HEK293 (cell line): Measurements from ENCODE around the gene SELENOO.

ENCODE experiments used
- CTCF ChIA-PET: fragments of 350-600 bp; formaldehyde crosslinking; extraction: SDS; loops from one replicate; lab custom pipeline; 2021; ENCODE audit warnings: antibody characterized with exemption; lab: Yijun Ruan, JAX
- POLR2A ChIA-PET: fragments of 300-600 bp; formaldehyde crosslinking; extraction: SDS; loops from one replicate; lab custom pipeline; 2020; ENCODE audit warnings: antibody characterized with exemption, inconsistent platforms; lab: Yijun Ruan, JAX
- H3K27ac ChIP-seq: fragments of 200-500 bp; sonication (Bioruptor generic); 2 replicates; pipeline ENCODE4 v1.5.1; 2014; ENCODE audit warnings: low read depth, low read length, control low read depth, inconsistent platforms; ENCODE audit errors: extremely low read depth
- H3K36me3 ChIP-seq, 2 experiments: fragments of 200-500 bp in 1 of 2; sonication (Bioruptor generic) in 1 of 2; 1 replicate in 1 of 2; 2 replicates in 1 of 2; pipeline ENCODE4 v1.5.1; 2014 to 2017; ENCODE audit warnings: inconsistent platforms in 2 of 2, low read length in 2 of 2; ENCODE audit not compliant: control insufficient read depth in 2 of 2, insufficient read depth in 1 of 2
- H3K4me1 ChIP-seq: fragments of 200-500 bp; sonication (Bioruptor generic); 2 replicates; pipeline ENCODE4 v1.5.1; 2014; ENCODE audit warnings: mild to moderate bottlenecking, low read length, inconsistent platforms; ENCODE audit not compliant: control insufficient read depth, insufficient read depth
- H3K4me3 ChIP-seq: 2 replicates; pipeline ENCODE4 v1.5.1; 2011; ENCODE audit warnings: low read depth, mild to moderate bottlenecking, control low read depth, low read length, moderate library complexity
- H3K9me3 ChIP-seq: fragments of 200-500 bp; sonication (Bioruptor generic); 2 replicates; pipeline ENCODE4 v1.5.1; 2014; ENCODE audit warnings: low read depth, low read length, inconsistent platforms; ENCODE audit not compliant: control insufficient read depth, insufficient read depth
- FEZF1 ChIP-seq: fragments of 450-650 bp; formaldehyde crosslinking; IDR thresholded peaks from 2 replicates; pipeline ENCODE4 v1.5.1; 2016; ENCODE audit warnings: missing biosample characterization, missing genetic modification characterization
- GLIS1 ChIP-seq: fragments of 450-650 bp; formaldehyde crosslinking; IDR thresholded peaks from 2 replicates; pipeline ENCODE4 v1.5.1; 2016; ENCODE audit warnings: missing biosample characterization, missing genetic modification characterization
- HOXC10 ChIP-seq: sonication (generic); formaldehyde crosslinking; IDR thresholded peaks from 2 replicates; pipeline ENCODE4 v1.8.1; 2023; ENCODE audit warnings: mild to moderate bottlenecking, missing genetic modification reagents
- KLF1 ChIP-seq: fragments of 450-650 bp; formaldehyde crosslinking; IDR thresholded peaks from 2 replicates; pipeline ENCODE4 v1.5.1; 2016; ENCODE audit warnings: missing biosample characterization, missing genetic modification characterization
- KLF8 ChIP-seq: fragments of 450-650 bp; formaldehyde crosslinking; IDR thresholded peaks from 2 replicates; pipeline ENCODE4 v1.5.1; 2016; ENCODE audit warnings: missing biosample characterization, missing genetic modification characterization
- PATZ1 ChIP-seq: fragments of 450-650 bp; formaldehyde crosslinking; IDR thresholded peaks from 2 replicates; pipeline ENCODE4 v1.5.1; 2016; ENCODE audit warnings: missing biosample characterization, missing genetic modification characterization
- ZBTB17 ChIP-seq: fragments of 450-650 bp; formaldehyde crosslinking; IDR thresholded peaks from 2 replicates; pipeline ENCODE4 v1.5.1; 2016; ENCODE audit warnings: missing biosample characterization, missing genetic modification characterization
- ZBTB20 ChIP-seq: fragments of 450-650 bp; formaldehyde crosslinking; IDR thresholded peaks from 2 replicates; pipeline ENCODE4 v1.5.1; 2016; ENCODE audit warnings: missing biosample characterization, missing genetic modification characterization
- ZBTB48 ChIP-seq: fragments of 450-650 bp; formaldehyde crosslinking; IDR thresholded peaks from 2 replicates; pipeline ENCODE4 v1.5.1; 2016; ENCODE audit warnings: missing biosample characterization, missing genetic modification characterization
- ZBTB8A ChIP-seq: fragments of 450-650 bp; formaldehyde crosslinking; IDR thresholded peaks from 2 replicates; pipeline ENCODE4 v1.5.1; 2016; ENCODE audit warnings: missing biosample characterization, missing genetic modification characterization
- ZEB2 ChIP-seq: fragments of 450-650 bp; formaldehyde crosslinking; IDR thresholded peaks from 2 replicates; pipeline ENCODE4 v1.5.1; 2016; ENCODE audit warnings: missing biosample characterization, missing genetic modification characterization
- ZFHX2 ChIP-seq: fragments of 450-650 bp; formaldehyde crosslinking; conservative IDR thresholded peaks from 2 replicates; pipeline ENCODE4 v1.5.1; 2016; ENCODE audit warnings: missing biosample characterization, missing genetic modification characterization
- ZIC2 ChIP-seq: fragments of 450-650 bp; formaldehyde crosslinking; IDR thresholded peaks from 2 replicates; pipeline ENCODE4 v1.5.1; 2016; ENCODE audit warnings: missing biosample characterization, missing genetic modification characterization
- ZNF10 ChIP-seq: fragments of 450-650 bp; formaldehyde crosslinking; IDR thresholded peaks from 2 replicates; pipeline ENCODE4 v1.5.1; 2017; ENCODE audit warnings: missing biosample characterization, missing genetic modification characterization
- ZNF211 ChIP-seq: fragments of 450-650 bp; formaldehyde crosslinking; IDR thresholded peaks from 2 replicates; pipeline ENCODE4 v1.5.1; 2016; ENCODE audit warnings: low read depth, missing biosample characterization, missing genetic modification characterization
- ZNF335 ChIP-seq: fragments of 450-650 bp; formaldehyde crosslinking; conservative IDR thresholded peaks from 2 replicates; pipeline ENCODE4 v1.5.1; 2016; ENCODE audit warnings: missing biosample characterization, missing genetic modification characterization
- ZNF404 ChIP-seq: fragments of 450-650 bp; formaldehyde crosslinking; IDR thresholded peaks from 2 replicates; pipeline ENCODE4 v1.5.1; 2017; ENCODE audit warnings: missing biosample characterization, missing genetic modification characterization
- ZNF449 ChIP-seq: fragments of 450-650 bp; formaldehyde crosslinking; IDR thresholded peaks from 2 replicates; pipeline ENCODE4 v1.5.1; 2017; ENCODE audit warnings: missing biosample characterization, mild to moderate bottlenecking, missing genetic modification characterization, moderate library complexity
- ZNF555 ChIP-seq: fragments of 450-650 bp; formaldehyde crosslinking; conservative IDR thresholded peaks from 2 replicates; pipeline ENCODE4 v1.5.1; 2017; ENCODE audit warnings: missing biosample characterization, mild to moderate bottlenecking, missing genetic modification characterization, inconsistent platforms
- ZNF610 ChIP-seq: fragments of 450-650 bp; formaldehyde crosslinking; IDR thresholded peaks from 2 replicates; pipeline ENCODE4 v1.5.1; 2016; ENCODE audit warnings: missing biosample characterization, missing genetic modification characterization, borderline replicate concordance
- ZNF677 ChIP-seq: fragments of 450-650 bp; IDR thresholded peaks from 2 replicates; pipeline ENCODE4 v1.5.0; 2018; ENCODE audit warnings: missing biosample characterization, mild to moderate bottlenecking, missing genetic modification characterization, moderate library complexity
- TF ChIP-seq, protein P1 (sequence below): fragments of 450-650 bp; formaldehyde crosslinking; IDR thresholded peaks from 2 replicates; pipeline ENCODE4 v1.5.1; 2016; ENCODE audit warnings: missing biosample characterization, missing genetic modification characterization
- TF ChIP-seq, protein P2 (sequence below): fragments of 450-650 bp; formaldehyde crosslinking; IDR thresholded peaks from 2 replicates; pipeline ENCODE4 v1.5.1; 2016; ENCODE audit warnings: missing biosample characterization, missing genetic modification characterization
- TF ChIP-seq, protein P3 (sequence below): fragments of 450-650 bp; formaldehyde crosslinking; IDR thresholded peaks from 2 replicates; pipeline ENCODE4 v1.5.1; 2016; ENCODE audit warnings: missing biosample characterization, missing genetic modification characterization

The SELENOO gene

DNA sequence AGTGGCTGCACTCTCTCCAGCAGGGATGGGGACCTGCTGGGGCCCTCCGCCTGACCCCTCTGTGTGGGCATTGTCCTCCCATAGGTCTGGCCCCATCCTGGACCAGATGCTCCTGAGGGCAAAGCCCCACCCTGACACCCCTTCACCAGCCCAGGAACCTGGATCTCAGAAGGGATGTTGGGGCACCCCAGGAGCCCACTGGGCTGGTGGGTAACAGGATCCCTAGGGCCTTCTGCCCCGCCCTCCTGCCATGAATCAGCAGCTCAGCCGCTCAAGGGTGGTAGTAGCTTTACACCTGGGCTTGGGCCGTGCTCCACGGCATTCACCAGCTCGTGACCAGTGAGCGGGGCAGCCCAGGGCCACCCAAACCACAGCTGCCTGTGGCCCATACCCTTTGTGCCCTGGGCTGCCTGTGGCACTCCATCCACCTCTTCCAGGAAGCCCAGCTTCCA is 61.7 kb downstream of the SELENOO start (continued):
- TF ChIP-seq, protein P1, sequence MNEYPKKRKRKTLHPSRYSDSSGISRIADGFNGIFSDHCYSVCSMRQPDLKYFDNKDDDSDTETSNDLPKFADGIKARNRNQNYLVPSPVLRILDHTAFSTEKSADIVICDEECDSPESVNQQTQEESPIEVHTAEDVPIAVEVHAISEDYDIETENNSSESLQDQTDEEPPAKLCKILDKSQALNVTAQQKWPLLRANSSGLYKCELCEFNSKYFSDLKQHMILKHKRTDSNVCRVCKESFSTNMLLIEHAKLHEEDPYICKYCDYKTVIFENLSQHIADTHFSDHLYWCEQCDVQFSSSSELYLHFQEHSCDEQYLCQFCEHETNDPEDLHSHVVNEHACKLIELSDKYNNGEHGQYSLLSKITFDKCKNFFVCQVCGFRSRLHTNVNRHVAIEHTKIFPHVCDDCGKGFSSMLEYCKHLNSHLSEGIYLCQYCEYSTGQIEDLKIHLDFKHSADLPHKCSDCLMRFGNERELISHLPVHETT (tag by site-specific recombination): no peak
- TF ChIP-seq PATZ1 (tag by site-specific recombination): peak; percentile 74
- peak; percentile 87 for TF ChIP-seq KLF1 (tag by site-specific recombination)
- TF ChIP-seq ZNF677: no peak
- peak; percentile 73 for TF ChIP-seq ZIC2 (tag by site-specific recombination)
- no peak for TF ChIP-seq ZFHX2 (tag by site-specific recombination)
- TF ChIP-seq ZEB2 (tag by site-specific recombination): no peak
- TF ChIP-seq KLF8 (tag by site-specific recombination): peak; percentile 42
- TF ChIP-seq ZNF335 (tag by site-specific recombination): peak; percentile 46
- no peak for TF ChIP-seq ZNF404
- TF ChIP-seq ZNF10 (tag by site-specific recombination): no peak
- TF ChIP-seq FEZF1 (tag by site-specific recombination): no peak
- TF ChIP-seq, protein P2, sequence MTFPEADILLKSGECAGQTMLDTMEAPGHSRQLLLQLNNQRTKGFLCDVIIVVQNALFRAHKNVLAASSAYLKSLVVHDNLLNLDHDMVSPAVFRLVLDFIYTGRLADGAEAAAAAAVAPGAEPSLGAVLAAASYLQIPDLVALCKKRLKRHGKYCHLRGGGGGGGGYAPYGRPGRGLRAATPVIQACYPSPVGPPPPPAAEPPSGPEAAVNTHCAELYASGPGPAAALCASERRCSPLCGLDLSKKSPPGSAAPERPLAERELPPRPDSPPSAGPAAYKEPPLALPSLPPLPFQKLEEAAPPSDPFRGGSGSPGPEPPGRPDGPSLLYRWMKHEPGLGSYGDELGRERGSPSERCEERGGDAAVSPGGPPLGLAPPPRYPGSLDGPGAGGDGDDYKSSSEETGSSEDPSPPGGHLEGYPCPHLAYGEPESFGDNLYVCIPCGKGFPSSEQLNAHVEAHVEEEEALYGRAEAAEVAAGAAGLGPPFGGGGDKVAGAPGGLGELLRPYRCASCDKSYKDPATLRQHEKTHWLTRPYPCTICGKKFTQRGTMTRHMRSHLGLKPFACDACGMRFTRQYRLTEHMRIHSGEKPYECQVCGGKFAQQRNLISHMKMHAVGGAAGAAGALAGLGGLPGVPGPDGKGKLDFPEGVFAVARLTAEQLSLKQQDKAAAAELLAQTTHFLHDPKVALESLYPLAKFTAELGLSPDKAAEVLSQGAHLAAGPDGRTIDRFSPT (tag by site-specific recombination): peak; percentile 53
- peak; percentile 64; the same call in 1 of the 2 replicates for TF ChIP-seq ZBTB8A (tag by site-specific recombination)
- TF ChIP-seq ZBTB48 (tag by site-specific recombination): peak; percentile 78
- peak; percentile 98 for TF ChIP-seq ZBTB20 (tag by site-specific recombination)
- peak; percentile 17; the same call in 1 of the 2 replicates for TF ChIP-seq ZBTB17 (tag by site-specific recombination)
- TF ChIP-seq, protein P3, sequence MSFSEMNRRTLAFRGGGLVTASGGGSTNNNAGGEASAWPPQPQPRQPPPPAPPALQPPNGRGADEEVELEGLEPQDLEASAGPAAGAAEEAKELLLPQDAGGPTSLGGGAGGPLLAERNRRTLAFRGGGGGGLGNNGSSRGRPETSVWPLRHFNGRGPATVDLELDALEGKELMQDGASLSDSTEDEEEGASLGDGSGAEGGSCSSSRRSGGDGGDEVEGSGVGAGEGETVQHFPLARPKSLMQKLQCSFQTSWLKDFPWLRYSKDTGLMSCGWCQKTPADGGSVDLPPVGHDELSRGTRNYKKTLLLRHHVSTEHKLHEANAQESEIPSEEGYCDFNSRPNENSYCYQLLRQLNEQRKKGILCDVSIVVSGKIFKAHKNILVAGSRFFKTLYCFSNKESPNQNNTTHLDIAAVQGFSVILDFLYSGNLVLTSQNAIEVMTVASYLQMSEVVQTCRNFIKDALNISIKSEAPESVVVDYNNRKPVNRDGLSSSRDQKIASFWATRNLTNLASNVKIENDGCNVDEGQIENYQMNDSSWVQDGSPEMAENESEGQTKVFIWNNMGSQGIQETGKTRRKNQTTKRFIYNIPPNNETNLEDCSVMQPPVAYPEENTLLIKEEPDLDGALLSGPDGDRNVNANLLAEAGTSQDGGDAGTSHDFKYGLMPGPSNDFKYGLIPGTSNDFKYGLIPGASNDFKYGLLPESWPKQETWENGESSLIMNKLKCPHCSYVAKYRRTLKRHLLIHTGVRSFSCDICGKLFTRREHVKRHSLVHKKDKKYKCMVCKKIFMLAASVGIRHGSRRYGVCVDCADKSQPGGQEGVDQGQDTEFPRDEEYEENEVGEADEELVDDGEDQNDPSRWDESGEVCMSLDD: peak; percentile 52; the same call in 1 of the 2 replicates
- TF ChIP-seq GLIS1 (tag by site-specific recombination): peak; percentile 50; the same call in 1 of the 2 replicates

DNA sequence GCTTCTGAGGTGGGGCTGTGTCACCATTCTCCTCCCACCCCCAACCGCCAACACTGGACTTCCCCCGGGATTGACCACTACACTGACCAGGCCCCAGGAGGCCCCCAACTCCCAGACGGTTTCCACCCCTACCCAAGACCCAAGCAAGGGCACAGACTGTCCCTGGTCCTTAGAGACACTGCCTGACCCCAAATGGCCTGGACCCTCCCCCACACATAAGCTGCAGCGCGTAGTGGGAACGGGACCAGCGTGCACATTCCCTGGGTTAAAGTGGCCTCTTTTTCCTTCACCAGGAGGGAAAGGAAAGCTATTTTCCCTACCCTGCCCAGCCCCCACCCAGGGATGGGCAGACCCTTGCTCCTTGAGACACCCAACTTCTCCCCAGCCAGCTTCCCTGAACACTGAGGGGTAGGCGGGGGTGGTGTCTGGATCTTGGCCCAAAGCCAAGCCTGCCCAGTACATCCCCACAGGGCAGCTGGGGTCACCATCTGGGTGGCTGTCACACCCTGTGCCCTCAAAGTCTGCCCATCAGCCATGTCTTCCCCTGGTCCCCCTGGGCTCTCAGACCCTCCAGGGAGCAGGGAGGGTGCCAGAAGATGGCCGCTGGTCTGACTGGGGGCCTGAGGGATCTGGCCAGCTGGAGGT is 62.3 kb downstream of the SELENOO start:
- peaks cover 0 to 15% of the 10 kb centered on the region in 2 experiments; a peak in 2 of 3 replicates for H3K36me3 ChIP-seq
- H3K27ac ChIP-seq: no peak overlapping the region
- CTCF ChIA-PET: interaction anchor here (0.9 to 2.8 kb wide), 6 partner anchors 9 to 235 kb away, joined by 3 to 10 read pairs (median 4); no protein-coding TSS in a partner anchor
- H3K4me3 ChIP-seq: no peak overlapping the region
- no peaks in the 10 kb centered on the region for H3K9me3 ChIP-seq
- H3K4me1 ChIP-seq: peaks cover 11% of the 10 kb centered on the region
- POLR2A ChIA-PET: interaction anchor here (0.9 to 2.6 kb wide), 4 partner anchors 9 to 26 kb away, joined by 3 to 12 read pairs (median 8); partner anchors contain the start of gene HDAC10
- TF ChIP-seq KLF8 (tag by site-specific recombination): no peak
- TF ChIP-seq ZNF555 (tag by site-specific recombination): no peak
- TF ChIP-seq GLIS1 (tag by site-specific recombination): peak; percentile 48
- TF ChIP-seq PATZ1 (tag by site-specific recombination): 0 out of 2 replicates have a peak, but pooled peaks have one; percentile 11
- TF ChIP-seq HOXC10 (CRISPR knock-in tag): no peak
- no peak for TF ChIP-seq ZNF211 (tag by site-specific recombination)
- TF ChIP-seq ZNF449: no peak
- TF ChIP-seq ZNF610 (tag by site-specific recombination): no peak
